Activated CD4-positive, CD25-positive, alpha-beta regulatory T cell (primary cell): ENCODE data around the gene MITF.

ENCODE experiments used
- DNase-seq, 4 experiments: peaks; one replicate each; lab custom pipeline; 2025; lab: John Stamatoyannopoulos, UW

The MITF gene

GRCh38 chr3:69739204-69740102 lies at the start of gene MITF:
Gene MITF, plus strand, starts transcription at chr3:69739464. Its CDS starts 134 bp downstream, at chr3:69739598.
- DNase-seq = no peak

GRCh38 chr3:69691860-69692259 lies 47.4 kb upstream of the MITF start:
- no peak for DNase-seq

- no peak for DNase-seq
Measured at GRCh38 chr3:69692761-69693160, 46.5 kb upstream of the MITF start.

GRCh38 chr3:69695443-69695842 lies 43.8 kb upstream of the MITF start:
- DNase-seq = no peak

- no peak for DNase-seq
Measured at GRCh38 chr3:69695933-69696332, 43.3 kb upstream of the MITF start.

- no peak for DNase-seq
Measured at GRCh38 chr3:69696367-69696766, 42.9 kb upstream of the MITF start.

GRCh38 chr3:69697381-69697780 lies 41.9 kb upstream of the MITF start:
- no peak for DNase-seq

GRCh38 chr3:69698728-69699127 lies 40.5 kb upstream of the MITF start:
- DNase-seq = no peak

- DNase-seq = no peak
Measured at GRCh38 chr3:69699183-69699582, 40.1 kb upstream of the MITF start.

GRCh38 chr3:69700949-69701348 lies 38.3 kb upstream of the MITF start:
- DNase-seq = no peak

- no peak for DNase-seq
Measured at GRCh38 chr3:69710153-69710977, 28.9 kb upstream of the MITF start.

- DNase-seq = no peak
Measured at GRCh38 chr3:69712269-69712668, 27.0 kb upstream of the MITF start.

GRCh38 chr3:69712933-69713332 lies 26.3 kb upstream of the MITF start:
- DNase-seq = no peak

GRCh38 chr3:69715204-69715603 lies 24.1 kb upstream of the MITF start:
- DNase-seq = no peak

GRCh38 chr3:69716119-69716518 lies 23.1 kb upstream of the MITF start:
- DNase-seq = no peak

GRCh38 chr3:69718866-69719586 lies 20.2 kb upstream of the MITF start:
- DNase-seq = no peak

- DNase-seq = no peak
Measured at GRCh38 chr3:69719587-69720122, 19.6 kb upstream of the MITF start.

GRCh38 chr3:69720824-69721223 lies 18.4 kb upstream of the MITF start:
- no peak for DNase-seq

GRCh38 chr3:69723389-69723788 lies 15.9 kb upstream of the MITF start:
- DNase-seq = no peak

- DNase-seq = no peak
Measured at GRCh38 chr3:69724722-69725435, 14.4 kb upstream of the MITF start.

- DNase-seq = no peak
Measured at GRCh38 chr3:69725994-69726571, 13.2 kb upstream of the MITF start.
